GM06990 (cell line): ENCODE data around the gene UCP2.

Experiments used
- DNase-seq: peaks from one replicate; pipeline ENCODE4 v3.0.0-alpha.2; 2011; ENCODE audit not compliant: insufficient read length; ENCODE audit errors: extremely low read depth
- H3K27me3 ChIP-seq: replicated peaks from 2 replicates; pipeline ENCODE4 v1.6.0; 2011; ENCODE audit warnings: low read length; ENCODE audit not compliant: control insufficient read depth, insufficient read depth
- H3K36me3 ChIP-seq: 2 replicates; pipeline ENCODE4 v1.5.1; 2011; ENCODE audit warnings: low read length; ENCODE audit not compliant: control insufficient read depth, insufficient read depth
- H3K4me3 ChIP-seq: replicated peaks from 2 replicates; pipeline ENCODE4 v1.5.1; 2011; ENCODE audit warnings: low read depth, mild to moderate bottlenecking, control low read depth, low read length
- TF ChIP-seq, protein P1 (sequence below): IDR thresholded peaks from 2 replicates; pipeline ENCODE4 v1.5.1; 2011; ENCODE audit warnings: low read length, control low read depth, mild to moderate bottlenecking, inconsistent platforms; ENCODE audit not compliant: insufficient read depth, poor library complexity, severe bottlenecking

The UCP2 gene

DNA sequence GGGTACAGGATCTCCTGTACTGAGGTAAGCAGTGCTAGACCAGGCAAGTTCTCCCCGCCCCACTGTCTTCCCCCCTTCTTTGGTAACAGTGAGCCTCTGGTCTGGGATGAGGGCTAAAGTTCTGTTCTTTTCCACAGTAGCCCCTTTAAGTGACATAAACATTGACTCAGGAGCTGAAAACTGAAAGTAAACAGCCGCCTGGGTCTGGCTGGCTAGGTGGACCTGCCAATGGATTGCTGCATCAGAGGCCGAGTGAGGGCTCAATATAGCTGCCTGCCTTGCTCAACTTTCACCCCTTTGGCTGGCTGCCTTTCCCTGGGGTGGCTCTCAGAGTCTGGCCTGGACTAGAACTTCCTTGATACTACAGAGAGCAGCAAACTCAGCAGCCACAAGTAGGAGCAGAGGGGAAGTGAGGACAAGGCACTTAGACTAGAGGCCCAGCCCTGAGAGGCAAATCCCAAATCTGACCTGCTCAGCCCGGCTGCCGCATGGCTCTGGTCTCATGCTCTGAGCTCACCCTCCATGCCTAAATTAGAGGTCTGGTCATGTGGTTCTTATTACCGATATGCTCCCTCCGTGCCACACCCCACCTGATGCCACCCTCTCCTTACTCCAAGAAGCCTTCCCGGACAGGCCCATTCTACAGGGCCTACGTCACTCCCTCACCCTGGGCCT lies 35.8 kb upstream of the UCP2 start:
- H3K36me3 ChIP-seq = no peaks in the 10 kb centered on the region; the same call in none of the 2 replicates
- H3K4me3 ChIP-seq = no peak overlapping the region
- no peak for DNase-seq
- TF ChIP-seq, protein P1, sequence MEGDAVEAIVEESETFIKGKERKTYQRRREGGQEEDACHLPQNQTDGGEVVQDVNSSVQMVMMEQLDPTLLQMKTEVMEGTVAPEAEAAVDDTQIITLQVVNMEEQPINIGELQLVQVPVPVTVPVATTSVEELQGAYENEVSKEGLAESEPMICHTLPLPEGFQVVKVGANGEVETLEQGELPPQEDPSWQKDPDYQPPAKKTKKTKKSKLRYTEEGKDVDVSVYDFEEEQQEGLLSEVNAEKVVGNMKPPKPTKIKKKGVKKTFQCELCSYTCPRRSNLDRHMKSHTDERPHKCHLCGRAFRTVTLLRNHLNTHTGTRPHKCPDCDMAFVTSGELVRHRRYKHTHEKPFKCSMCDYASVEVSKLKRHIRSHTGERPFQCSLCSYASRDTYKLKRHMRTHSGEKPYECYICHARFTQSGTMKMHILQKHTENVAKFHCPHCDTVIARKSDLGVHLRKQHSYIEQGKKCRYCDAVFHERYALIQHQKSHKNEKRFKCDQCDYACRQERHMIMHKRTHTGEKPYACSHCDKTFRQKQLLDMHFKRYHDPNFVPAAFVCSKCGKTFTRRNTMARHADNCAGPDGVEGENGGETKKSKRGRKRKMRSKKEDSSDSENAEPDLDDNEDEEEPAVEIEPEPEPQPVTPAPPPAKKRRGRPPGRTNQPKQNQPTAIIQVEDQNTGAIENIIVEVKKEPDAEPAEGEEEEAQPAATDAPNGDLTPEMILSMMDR = no peak
- H3K27me3 ChIP-seq = no peaks in the 10 kb centered on the region

DNA sequence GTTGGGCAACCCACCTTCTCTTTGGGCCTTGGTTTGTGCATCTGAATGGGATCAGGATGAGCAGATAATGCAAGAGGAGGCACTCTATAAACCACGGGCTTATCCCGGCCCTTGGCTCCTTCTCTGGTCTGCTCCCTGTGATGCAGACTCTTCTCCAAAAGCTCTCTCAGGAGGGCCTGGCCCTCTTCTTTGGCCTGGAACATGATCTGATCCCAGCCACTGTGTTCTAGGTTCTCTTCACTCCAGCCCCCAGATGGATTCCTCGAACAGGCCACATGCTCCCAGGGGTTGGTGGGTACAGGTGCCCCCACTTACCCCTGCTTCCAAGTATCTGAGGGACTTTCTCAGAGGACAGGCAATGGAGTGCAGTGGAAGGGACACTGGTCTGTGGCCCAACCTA lies 35.0 kb upstream of the UCP2 start:
- Histone ChIP-seq H3K36me3 (peaks cover 3% of the 10 kb centered on the region; the same call in 1 of the 2 replicates), H3K4me3 (no peak overlapping the region), H3K27me3 (no peaks in the 10 kb centered on the region)
- TF ChIP-seq, protein P1 = no peak
- no peak for DNase-seq

DNA sequence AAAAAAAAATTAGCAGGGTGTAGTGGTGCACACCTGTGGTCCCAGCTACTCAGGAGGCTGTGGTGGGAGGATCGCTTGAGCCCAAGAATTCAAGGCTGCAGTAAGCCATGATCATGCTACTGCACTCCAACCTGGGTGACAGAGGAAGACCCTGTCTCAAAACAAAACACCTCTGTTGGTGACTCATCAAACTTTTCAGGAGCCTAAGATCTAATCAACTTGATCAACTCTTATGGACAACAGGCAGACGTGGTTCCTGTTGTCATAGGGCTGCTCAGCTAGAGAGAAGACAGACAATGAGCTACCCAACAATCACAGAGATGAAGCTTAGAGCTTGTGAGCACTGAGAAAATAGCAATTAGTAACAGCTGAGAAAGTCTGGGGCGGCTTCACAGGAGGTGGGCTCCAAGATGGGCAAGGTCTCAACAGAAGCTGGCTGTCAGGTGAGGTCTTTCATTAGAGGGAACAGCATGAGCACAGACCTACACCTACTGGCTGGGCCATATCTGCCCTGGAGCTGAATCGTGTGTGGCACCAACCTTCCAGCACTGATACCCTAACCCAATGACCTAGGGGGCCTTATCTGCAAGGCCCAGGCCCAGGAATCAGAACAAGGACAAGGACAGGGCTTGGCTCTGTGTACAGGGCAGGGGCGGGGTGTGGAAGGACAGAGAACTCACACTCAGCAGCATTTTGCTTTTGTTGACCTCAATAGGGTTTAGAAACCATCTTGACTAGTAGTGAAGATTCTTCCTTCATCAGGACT lies 33.5 kb upstream of the UCP2 start:
- Histone ChIP-seq H3K36me3 (peaks cover 4% of the 10 kb centered on the region), H3K27me3 (no peaks in the 10 kb centered on the region), H3K4me3 (no peak overlapping the region)
- no peak for DNase-seq
- TF ChIP-seq, protein P1 = no peak

DNA sequence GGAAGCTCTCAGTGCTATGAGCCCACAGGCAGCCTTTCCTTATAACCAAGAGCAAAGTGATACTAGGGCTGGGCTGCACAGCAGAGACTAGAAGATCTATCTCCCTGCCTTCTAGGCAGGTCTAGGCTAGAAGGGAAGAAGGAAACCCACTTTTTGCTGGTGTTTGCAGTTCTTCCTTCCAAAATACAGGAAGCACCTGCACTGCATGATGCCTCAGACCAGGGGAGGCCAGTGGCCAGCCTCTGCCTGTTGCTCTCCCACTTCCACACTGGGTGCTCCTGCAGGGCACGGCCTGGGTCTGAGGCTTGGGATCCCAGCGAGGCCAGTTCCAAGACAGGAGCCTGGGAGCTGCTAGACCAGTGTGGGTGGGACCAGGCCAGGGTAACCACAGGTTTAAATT lies 32.2 kb upstream of the UCP2 start:
- Histone ChIP-seq H3K27me3 (no peaks in the 10 kb centered on the region), H3K36me3 (peaks cover 4% of the 10 kb centered on the region), H3K4me3 (no peak overlapping the region)
- TF ChIP-seq, protein P1 = no peak
- no peak for DNase-seq

DNA sequence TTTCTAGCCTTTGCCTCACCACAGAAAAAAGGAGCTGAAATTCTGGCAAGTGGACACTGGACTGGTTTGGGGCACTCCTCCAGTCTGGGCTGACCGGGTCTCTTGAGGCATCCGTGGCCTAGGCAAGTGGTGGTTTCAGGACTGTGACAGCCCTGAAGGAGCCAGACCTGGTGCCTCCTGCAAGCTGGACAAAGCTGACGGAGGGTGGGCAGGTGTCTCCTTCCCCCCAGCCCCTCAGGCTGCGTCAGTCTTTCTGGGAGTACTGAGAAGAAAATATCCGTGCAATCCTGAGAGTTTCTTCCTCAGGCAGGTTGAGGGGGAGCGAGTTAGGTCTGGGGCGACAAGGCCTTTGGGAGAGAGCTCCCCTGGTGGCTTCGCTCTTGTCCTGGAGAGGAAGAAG lies 30.5 kb upstream of the UCP2 start:
- Histone ChIP-seq H3K4me3 (no peak overlapping the region), H3K36me3 (peaks cover 4% of the 10 kb centered on the region), H3K27me3 (no peaks in the 10 kb centered on the region)
- TF ChIP-seq, protein P1 = no peak
- no peak for DNase-seq
